Tibial nerve (tissue), 4 donors: ENCODE data around the gene ERC2. TPM values are rescaled to one million over a fixed set of nuclear protein-coding genes. Genes with fewer than 3 reads are reported as not detected.

Source experiments
- DNase-seq, 2 donors: peaks; one replicate each; pipeline ENCODE4 v3.0.0-alpha.2; 2019; ENCODE audit warnings: low spot score in 2 of 2
- H3K27ac ChIP-seq, 4 donors: fragments of 200-600 bp; sonication (generic) in 3 of 4; one replicate each; pipeline ENCODE4 v1.5.1; 2017 to 2019; ENCODE audit warnings: mild to moderate bottlenecking in 1 of 4
- H3K27me3 ChIP-seq, 2 donors: fragments of 200-600 bp; sonication (generic) in 1 of 2; one replicate each; pipeline versions ENCODE4 v1.5.1 to v1.6.0; 2017 to 2019
- H3K36me3 ChIP-seq, 3 donors: fragments of 200-600 bp; sonication (generic); one replicate each; pipeline ENCODE4 v1.5.1; 2018 to 2019
- H3K4me1 ChIP-seq, 4 donors: fragments of 200-600 bp; sonication (generic) in 3 of 4; one replicate each; pipeline ENCODE4 v1.5.1; 2017 to 2019
- H3K4me3 ChIP-seq, 4 donors: fragments of 200-600 bp; sonication (generic) in 3 of 4; one replicate each; pipeline ENCODE4 v1.5.1; 2017 to 2019; ENCODE audit warnings: mild to moderate bottlenecking in 1 of 4, moderate library complexity in 1 of 4
- H3K9me3 ChIP-seq, 4 donors: fragments of 200-600 bp; sonication (generic) in 3 of 4; one replicate each; pipeline ENCODE4 v1.5.1; 2017 to 2019
- CTCF ChIP-seq, 5 experiments: fragments of 200-600 bp in 3 of 5; fragments of 450-650 bp in 2 of 5; sonication (generic) in 3 of 5; IDR thresholded peaks; one replicate each; pipeline ENCODE4 v1.5.1; 2016 to 2019; ENCODE audit warnings: antibody characterized with exemption in 5 of 5, mild to moderate bottlenecking in 3 of 5, moderate library complexity in 2 of 5
- EP300 ChIP-seq, 2 donors: sonication (generic); formaldehyde crosslinking; IDR thresholded peaks; one replicate each; pipeline ENCODE4 v1.6.1; 2017; ENCODE audit warnings: antibody characterized with exemption in 2 of 2, mild to moderate bottlenecking in 1 of 2
- POLR2A ChIP-seq, 2 donors: fragments of 450-650 bp; IDR thresholded peaks; one replicate each; pipeline ENCODE4 v1.6.1; 2017; ENCODE audit warnings: antibody characterized with exemption in 2 of 2, mild to moderate bottlenecking in 2 of 2, moderate library complexity in 2 of 2
- WGBS, 2 donors: methylation state at CpG; one replicate each; pipeline ENCODE4 v1.1.5; 2018; 5-methylcytosine and 5-hydroxymethylcytosine counted together
- total RNA-seq, 4 donors: library from RNA; depleted of rRNA; stranded (reverse); fragments of >200 nt; gene quantifications; one replicate each; pipeline ENCODE4 v1.1.0, GENCODE V29; 2016

The ERC2 gene
- total RNA-seq, 4 donors from 2014 or later: 0.84 to 0.98 (median 0.90) TPM; not detected in 1

GRCh38 chr3:55559500-55560423 is 908.5 kb downstream of the ERC2 start:
- DNase-seq: no peak
- no peak overlapping the region for H3K4me3 ChIP-seq
- 93 to 95% methylated on average over 7 of the region's 7 CpGs for WGBS, 2 donors
- no peaks in the 10 kb centered on the region for H3K9me3 ChIP-seq
- no peak overlapping the region for H3K27ac ChIP-seq
- no peaks in the 10 kb centered on the region for H3K36me3 ChIP-seq
- H3K27me3 ChIP-seq: no peaks in the 10 kb centered on the region
- no peak for TF ChIP-seq EP300 (IDR thresholded peaks at IDR 0.05)
- TF ChIP-seq POLR2A (IDR thresholded peaks at IDR 0.05): no peak
- no peak for TF ChIP-seq CTCF (IDR thresholded peaks at IDR 0.05)
- peaks cover 0 to 9% (median 0%) of the 10 kb centered on the region in 4 donors for H3K4me1 ChIP-seq

GRCh38 chr3:55558316-55558715 is 910.0 kb downstream of the ERC2 start:
- Histone ChIP-seq H3K4me3 (no peak overlapping the region), H3K27me3 (no peaks in the 10 kb centered on the region), H3K4me1 (peaks cover 0 to 12% (median 0%) of the 10 kb centered on the region in 4 donors), H3K27ac (no peak overlapping the region), H3K9me3 (no peaks in the 10 kb centered on the region), H3K36me3 (no peaks in the 10 kb centered on the region)
- no peak for TF ChIP-seq EP300 (IDR thresholded peaks at IDR 0.05)
- TF ChIP-seq CTCF (IDR thresholded peaks at IDR 0.05): no peak
- TF ChIP-seq POLR2A (IDR thresholded peaks at IDR 0.05): no peak
- no peak for DNase-seq
- WGBS, 2 donors: 74 to 78% methylated on average over 1 of the region's 1 CpG

- no peak overlapping the region for H3K27ac ChIP-seq
- H3K4me1 ChIP-seq: peaks cover 0 to 12% (median 0%) of the 10 kb centered on the region in 4 donors
- no peak for TF ChIP-seq POLR2A (IDR thresholded peaks at IDR 0.05)
- no peak for TF ChIP-seq EP300 (IDR thresholded peaks at IDR 0.05)
- TF ChIP-seq CTCF (IDR thresholded peaks at IDR 0.05): no peak
- DNase-seq: no peak
- WGBS, 2 donors: 96 to 100% methylated on average over 1 of the region's 1 CpG
- no peaks in the 10 kb centered on the region for H3K27me3 ChIP-seq
- no peaks in the 10 kb centered on the region for H3K36me3 ChIP-seq
- H3K9me3 ChIP-seq: no peaks in the 10 kb centered on the region
- H3K4me3 ChIP-seq: no peak overlapping the region
These were observed 910.7 kb downstream of the ERC2 start for GRCh38 chr3:55557549-55557948.

GRCh38 chr3:55556619-55557537 is 911.4 kb downstream of the ERC2 start:
- Histone ChIP-seq H3K36me3 (no peaks in the 10 kb centered on the region), H3K27me3 (no peaks in the 10 kb centered on the region), H3K9me3 (no peaks in the 10 kb centered on the region), H3K4me3 (no peak overlapping the region), H3K27ac (no peak overlapping the region), H3K4me1 (peaks cover 0 to 12% (median 0%) of the 10 kb centered on the region in 4 donors)
- WGBS, 2 donors: 71 to 78% methylated on average over 4 of the region's 4 CpGs
- TF ChIP-seq CTCF (IDR thresholded peaks at IDR 0.05): no peak
- TF ChIP-seq POLR2A (IDR thresholded peaks at IDR 0.05): no peak
- no peak for TF ChIP-seq EP300 (IDR thresholded peaks at IDR 0.05)
- DNase-seq: no peak
